ENCODE results near the gene BLVRA. TPM values are rescaled to one million over a fixed set of nuclear protein-coding genes. Genes with fewer than 3 reads are reported as not detected.

Gene BLVRA
- total RNA-seq, 1 donor from 2014 or later: 21.2 TPM

GRCh38 chr7:43760861-43761260, 2.4 kb downstream of the BLVRA start:
- Mint-ChIP-seq H3K27me3 (ENCODE audit: unreplicated experiment) (peaks cover 12% of the 10 kb centered on the region), H3K36me3 (ENCODE audit: unreplicated experiment) (no peaks in the 10 kb centered on the region), H3K9me3 (ENCODE audit: unreplicated experiment) (no peaks in the 10 kb centered on the region), H3K4me1 (ENCODE audit: unreplicated experiment) (peaks cover 36% of the 10 kb centered on the region), H3K27ac (ENCODE audit: unreplicated experiment) (no peak overlapping the region), H3K4me3 (ENCODE audit: unreplicated experiment) (no peak overlapping the region)
- no peak for TF ChIP-seq CTCF (IDR thresholded peaks at IDR 0.05)
- peak; percentile 13 for DNase-seq (ENCODE audit: extremely low spot score, unreplicated experiment)

GRCh38 chr7:43761382-43761781, 2.9 kb downstream of the BLVRA start:
- no peak for TF ChIP-seq CTCF (IDR thresholded peaks at IDR 0.05)
- peaks cover 12% of the 10 kb centered on the region for H3K27me3 Mint-ChIP-seq (ENCODE audit: unreplicated experiment)
- no peak overlapping the region for H3K4me3 Mint-ChIP-seq (ENCODE audit: unreplicated experiment)
- H3K36me3 Mint-ChIP-seq (ENCODE audit: unreplicated experiment): no peaks in the 10 kb centered on the region
- no peaks in the 10 kb centered on the region for H3K9me3 Mint-ChIP-seq (ENCODE audit: unreplicated experiment)
- peaks cover 33% of the 10 kb centered on the region for H3K4me1 Mint-ChIP-seq (ENCODE audit: unreplicated experiment)
- DNase-seq (ENCODE audit: extremely low spot score, unreplicated experiment): no peak
- no peak overlapping the region for H3K27ac Mint-ChIP-seq (ENCODE audit: unreplicated experiment)

- H3K27me3 Mint-ChIP-seq (ENCODE audit: unreplicated experiment): peaks cover 12% of the 10 kb centered on the region
- no peaks in the 10 kb centered on the region for H3K36me3 Mint-ChIP-seq (ENCODE audit: unreplicated experiment)
- no peak for TF ChIP-seq CTCF (IDR thresholded peaks at IDR 0.05)
- H3K9me3 Mint-ChIP-seq (ENCODE audit: unreplicated experiment): no peaks in the 10 kb centered on the region
- peaks cover 26% of the 10 kb centered on the region for H3K4me1 Mint-ChIP-seq (ENCODE audit: unreplicated experiment)
- no peak overlapping the region for H3K4me3 Mint-ChIP-seq (ENCODE audit: unreplicated experiment)
- DNase-seq (ENCODE audit: extremely low spot score, unreplicated experiment): peak; percentile 19
- no peak overlapping the region for H3K27ac Mint-ChIP-seq (ENCODE audit: unreplicated experiment)
Observed at GRCh38 chr7:43761938-43762692, 3.6 kb downstream of the BLVRA start.

- peaks cover 12% of the 10 kb centered on the region for H3K27me3 Mint-ChIP-seq (ENCODE audit: unreplicated experiment)
- H3K4me1 Mint-ChIP-seq (ENCODE audit: unreplicated experiment): peaks cover 23% of the 10 kb centered on the region
- H3K4me3 Mint-ChIP-seq (ENCODE audit: unreplicated experiment): no peak overlapping the region
- no peak for TF ChIP-seq CTCF (IDR thresholded peaks at IDR 0.05)
- H3K9me3 Mint-ChIP-seq (ENCODE audit: unreplicated experiment): no peaks in the 10 kb centered on the region
- H3K36me3 Mint-ChIP-seq (ENCODE audit: unreplicated experiment): no peaks in the 10 kb centered on the region
- no peak overlapping the region for H3K27ac Mint-ChIP-seq (ENCODE audit: unreplicated experiment)
- DNase-seq (ENCODE audit: extremely low spot score, unreplicated experiment): peak; percentile 66
Observed at GRCh38 chr7:43763183-43763582, 4.7 kb downstream of the BLVRA start.

- peak; percentile 19 for DNase-seq (ENCODE audit: extremely low spot score, unreplicated experiment)
- Mint-ChIP-seq H3K36me3 (ENCODE audit: unreplicated experiment) (no peaks in the 10 kb centered on the region), H3K9me3 (ENCODE audit: unreplicated experiment) (no peaks in the 10 kb centered on the region), H3K27me3 (ENCODE audit: unreplicated experiment) (peaks cover 12% of the 10 kb centered on the region), H3K4me1 (ENCODE audit: unreplicated experiment) (peaks cover 21% of the 10 kb centered on the region), H3K27ac (ENCODE audit: unreplicated experiment) (no peak overlapping the region), H3K4me3 (ENCODE audit: unreplicated experiment) (no peak overlapping the region)
- TF ChIP-seq CTCF (IDR thresholded peaks at IDR 0.05): no peak
Observed at GRCh38 chr7:43764039-43764761, 5.7 kb downstream of the BLVRA start.

Measured in osteocyte (in vitro differentiated cells).